IPS DF 6.9 (cell line): ENCODE data around the gene HYAL2.
A peak's percentile ranks its signal among the peaks of the same experiment; 100 is the strongest.

Experiments used
- DNase-seq: peaks from one replicate; pipeline ENCODE4 v3.0.0-alpha.2; 2013; ENCODE audit warnings: low read depth, low spot score
- H3K27ac ChIP-seq: one replicate; pipeline ENCODE4 v1.5.1; 2013; ENCODE audit warnings: low read length, control low read depth
- H3K27me3 ChIP-seq: 2 replicates; pipeline ENCODE4 v1.6.1; 2013; ENCODE audit warnings: mild to moderate bottlenecking, low read length; ENCODE audit not compliant: control insufficient read depth, insufficient read depth
- H3K36me3 ChIP-seq: 2 replicates; pipeline ENCODE4 v1.6.1; 2013; ENCODE audit warnings: low read length; ENCODE audit not compliant: control insufficient read depth, insufficient read depth
- H3K4me1 ChIP-seq: 2 replicates; pipeline ENCODE4 v1.6.1; 2013; ENCODE audit warnings: low read length; ENCODE audit not compliant: control insufficient read depth, insufficient read depth
- H3K4me3 ChIP-seq: 2 replicates; pipeline ENCODE4 v1.5.1; 2013; ENCODE audit warnings: mild to moderate bottlenecking, low read length
- H3K9me3 ChIP-seq: 2 replicates; pipeline ENCODE4 v1.6.1; 2013; ENCODE audit warnings: low read length, inconsistent platforms; ENCODE audit not compliant: control insufficient read depth, insufficient read depth
- WGBS: extraction: QIAGEN DNeasy Blood & Tissue Kit; methylation state at CpG from one replicate; pipeline ENCODE4 v1.1.7; 2013; ENCODE audit warnings: mixed read lengths, missing lambda C conversion rate; ENCODE audit not compliant: insufficient read length, insufficient coverage; 5-methylcytosine and 5-hydroxymethylcytosine counted together

Gene HYAL2

DNA sequence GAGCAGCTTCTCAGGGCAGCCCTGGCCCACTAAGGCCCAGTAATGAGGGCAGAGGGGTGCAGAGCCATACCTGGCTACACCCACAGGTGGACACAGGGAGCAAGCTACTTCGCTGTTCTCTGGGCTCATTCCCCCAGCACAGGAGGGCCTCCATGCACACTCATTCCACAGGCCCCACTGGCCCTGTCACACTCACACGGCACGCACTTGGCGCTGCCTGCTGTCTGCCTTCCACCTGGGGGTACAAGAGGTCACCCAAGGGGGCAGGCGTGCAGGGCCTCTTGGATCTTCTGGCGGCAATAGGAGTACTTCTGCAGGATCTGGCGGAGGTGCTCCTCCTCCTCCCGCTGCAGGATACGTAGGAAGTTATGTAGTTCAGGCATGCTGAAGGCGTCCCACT lies 7.8 kb upstream of the HYAL2 start:
- WGBS = no CpG with 5 or more reads among the region's 10 CpGs
- Histone ChIP-seq H3K27ac (no peak overlapping the region), H3K36me3 (peaks cover 18% of the 10 kb centered on the region)

DNA sequence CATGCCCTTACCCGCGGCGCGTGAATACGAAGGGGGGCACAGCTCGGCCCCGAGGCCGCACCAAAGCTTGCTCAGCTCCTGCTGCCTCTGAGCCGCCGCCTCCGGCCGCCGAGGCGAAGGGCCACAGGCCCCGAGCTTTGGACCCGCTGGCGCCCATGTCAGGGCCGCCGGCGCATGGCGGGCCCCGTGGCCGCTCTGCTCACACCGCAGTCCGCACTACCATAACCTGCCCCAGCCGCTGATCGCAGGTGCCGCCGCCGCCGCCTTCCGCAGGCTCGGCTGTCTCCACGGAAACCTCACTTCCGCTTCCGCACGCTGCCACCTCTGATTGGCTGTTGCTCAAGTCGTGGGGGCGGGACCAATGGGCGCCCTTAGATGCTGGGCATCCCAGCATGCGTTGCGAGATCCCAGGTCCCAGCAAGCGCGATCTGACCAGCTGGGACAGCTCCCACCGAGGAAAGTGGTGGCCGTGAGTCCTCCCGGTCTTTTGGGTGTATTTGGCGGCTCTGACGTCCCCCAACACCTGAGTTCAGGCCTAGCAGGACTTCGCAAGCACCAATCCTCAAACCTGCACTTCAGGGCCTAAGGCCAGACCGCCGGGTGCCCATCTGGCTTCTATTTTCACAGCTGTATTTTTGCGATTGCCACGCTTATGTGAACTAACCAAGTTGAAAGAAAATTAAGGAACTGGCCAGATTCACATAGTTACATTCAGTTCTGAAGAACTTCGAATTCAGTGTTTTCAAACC lies 5.6 kb upstream of the HYAL2 start, which contains the start of gene TUSC2:
Gene TUSC2 (minus strand): TSS at position 281 of the 749 bp plus-strand sequence. CDS start 124 bp downstream, at position 157.
- DNase-seq = no peak
- WGBS = no CpG with 5 or more reads among the region's 55 CpGs
- no peak within 1 kb of the TSS for H3K27ac ChIP-seq
- no peaks in the 10 kb centered on the region for H3K27me3 ChIP-seq
- peaks cover 18% of the 10 kb centered on the region for H3K36me3 ChIP-seq
- H3K4me1 ChIP-seq = peaks cover 3% of the 10 kb centered on the region; the same call in 1 of the 2 replicates
- peak within 1 kb of the TSS; percentile 84 for H3K4me3 ChIP-seq
- H3K9me3 ChIP-seq = no peaks in the 10 kb centered on the region

More for the DNA sequence above, 7.8 kb upstream of the HYAL2 start:
- H3K4me3 ChIP-seq = no peak overlapping the region
- no peaks in the 10 kb centered on the region for H3K9me3 ChIP-seq
- H3K4me1 ChIP-seq = no peaks in the 10 kb centered on the region
- no peaks in the 10 kb centered on the region for H3K27me3 ChIP-seq
- DNase-seq = no peak

DNA sequence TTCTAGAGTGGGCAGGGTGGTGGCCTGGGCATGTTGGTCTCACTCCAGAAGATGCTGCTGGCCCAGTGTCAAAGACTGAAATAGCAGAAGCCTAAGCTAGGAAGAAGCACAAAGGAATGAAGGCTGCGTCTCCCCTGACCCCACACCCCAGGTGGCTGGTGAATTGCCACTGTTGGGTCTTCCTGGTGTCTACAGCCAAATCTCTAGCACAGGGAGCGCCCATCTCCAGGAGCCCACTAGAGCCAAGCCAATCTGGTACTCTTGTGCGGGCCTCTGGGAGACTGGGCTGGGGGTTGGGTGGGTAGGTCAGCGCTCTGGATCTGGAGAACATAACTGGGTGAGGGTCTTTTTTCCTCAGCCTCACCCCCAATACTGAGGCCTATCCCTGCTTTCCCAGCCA lies 4.6 kb upstream of the HYAL2 start:
- no CpG with 5 or more reads among the region's 4 CpGs for WGBS
- H3K4me3 ChIP-seq = peak overlapping the region; percentile 84; the same call in 1 of the 2 replicates
- peaks cover 3% of the 10 kb centered on the region; the same call in 1 of the 2 replicates for H3K4me1 ChIP-seq
- H3K27ac ChIP-seq = no peak overlapping the region
- no peaks in the 10 kb centered on the region for H3K27me3 ChIP-seq
- no peak for DNase-seq
- peaks cover 18% of the 10 kb centered on the region for H3K36me3 ChIP-seq
- H3K9me3 ChIP-seq = no peaks in the 10 kb centered on the region

DNA sequence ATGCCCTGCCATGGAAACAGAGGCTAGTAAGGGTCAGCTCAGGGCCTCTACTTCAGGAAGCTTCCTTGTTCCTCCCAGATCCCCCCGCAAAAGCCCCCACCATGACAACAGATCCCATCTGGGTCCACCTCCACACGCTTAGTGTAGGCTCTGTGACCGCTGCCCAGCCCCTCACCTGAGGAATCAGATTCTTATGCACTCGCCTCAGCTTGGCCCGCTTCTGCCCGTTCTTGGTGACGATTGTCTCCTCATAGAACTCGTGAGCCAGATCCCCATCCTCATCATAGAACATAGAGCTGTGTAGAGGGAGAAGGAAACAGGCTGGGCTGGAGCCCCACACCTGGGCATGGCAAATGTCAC lies 3.6 kb upstream of the HYAL2 start:
- Histone ChIP-seq H3K4me3 (no peak overlapping the region), H3K27me3 (no peaks in the 10 kb centered on the region), H3K9me3 (no peaks in the 10 kb centered on the region), H3K4me1 (peaks cover 3% of the 10 kb centered on the region; the same call in 1 of the 2 replicates), H3K27ac (no peak overlapping the region), H3K36me3 (peaks cover 13% of the 10 kb centered on the region)
- no peak for DNase-seq
- no CpG with 5 or more reads among the region's 8 CpGs for WGBS

DNA sequence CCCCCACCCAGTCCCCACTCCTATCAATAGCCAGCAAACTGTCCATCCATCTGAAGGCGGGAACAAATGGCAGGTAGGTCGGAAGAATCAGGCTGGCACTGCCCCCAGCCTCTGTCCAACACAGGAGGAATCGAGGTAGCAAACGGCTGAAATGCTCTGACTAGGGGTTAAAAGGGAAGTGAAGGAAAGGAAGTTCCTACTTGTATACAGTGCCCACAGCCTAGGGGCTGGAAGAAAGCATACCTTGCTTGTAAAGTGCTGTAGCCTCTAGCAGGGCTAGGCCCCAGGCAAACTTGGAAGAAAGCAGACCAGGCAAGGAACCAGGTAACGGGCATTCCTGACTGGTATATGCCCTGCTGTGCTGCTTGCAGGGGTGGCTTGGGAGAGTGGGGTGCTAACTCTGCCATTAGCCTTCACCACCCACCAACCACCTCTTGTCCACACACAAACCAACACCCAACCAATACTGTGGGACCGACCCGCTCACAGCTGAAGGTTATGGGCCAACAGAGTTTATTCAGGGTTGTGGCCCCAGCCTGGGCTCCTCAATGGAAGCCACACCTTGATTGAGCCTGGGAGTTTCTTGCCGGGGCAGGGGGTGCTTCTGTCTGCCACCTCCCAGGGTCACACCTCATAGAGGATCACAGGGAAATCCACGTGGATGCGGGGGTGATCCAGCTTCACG lies 3.1 kb upstream of the HYAL2 start:
- H3K27me3 ChIP-seq = no peaks in the 10 kb centered on the region
- DNase-seq = no peak
- no CpG with 5 or more reads among the region's 11 CpGs for WGBS
- peaks cover 3% of the 10 kb centered on the region; the same call in 1 of the 2 replicates for H3K4me1 ChIP-seq
- no peak overlapping the region for H3K4me3 ChIP-seq
- peaks cover 11% of the 10 kb centered on the region for H3K36me3 ChIP-seq
- H3K9me3 ChIP-seq = no peaks in the 10 kb centered on the region
- H3K27ac ChIP-seq = no peak overlapping the region

DNA sequence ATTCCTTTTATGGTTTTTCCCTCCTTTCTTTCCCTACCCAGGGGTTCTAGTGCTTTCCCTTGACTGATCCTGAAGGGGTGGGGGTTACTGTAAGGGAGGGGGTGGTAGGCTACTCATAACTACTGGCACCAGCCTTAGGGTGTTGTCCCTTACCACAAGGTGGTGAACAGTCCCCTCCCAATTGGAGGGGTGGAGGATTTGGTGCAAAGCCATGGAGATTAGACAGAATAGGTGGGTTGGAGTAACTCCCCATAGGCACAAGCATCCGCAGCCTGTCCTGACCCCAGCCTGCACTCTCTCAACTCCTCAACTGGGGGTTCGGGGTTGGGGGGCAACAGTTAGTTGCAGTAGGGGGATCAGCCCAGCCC lies 2.6 kb upstream of the HYAL2 start:
- H3K27ac ChIP-seq = no peak overlapping the region
- no peaks in the 10 kb centered on the region for H3K27me3 ChIP-seq
- peaks cover 5% of the 10 kb centered on the region for H3K4me1 ChIP-seq
- no CpG with 5 or more reads among the region's 2 CpGs for WGBS
- peaks cover 7% of the 10 kb centered on the region; the same call in 1 of the 2 replicates for H3K36me3 ChIP-seq
- no peak for DNase-seq
- H3K9me3 ChIP-seq = no peaks in the 10 kb centered on the region
- H3K4me3 ChIP-seq = no peak overlapping the region

DNA sequence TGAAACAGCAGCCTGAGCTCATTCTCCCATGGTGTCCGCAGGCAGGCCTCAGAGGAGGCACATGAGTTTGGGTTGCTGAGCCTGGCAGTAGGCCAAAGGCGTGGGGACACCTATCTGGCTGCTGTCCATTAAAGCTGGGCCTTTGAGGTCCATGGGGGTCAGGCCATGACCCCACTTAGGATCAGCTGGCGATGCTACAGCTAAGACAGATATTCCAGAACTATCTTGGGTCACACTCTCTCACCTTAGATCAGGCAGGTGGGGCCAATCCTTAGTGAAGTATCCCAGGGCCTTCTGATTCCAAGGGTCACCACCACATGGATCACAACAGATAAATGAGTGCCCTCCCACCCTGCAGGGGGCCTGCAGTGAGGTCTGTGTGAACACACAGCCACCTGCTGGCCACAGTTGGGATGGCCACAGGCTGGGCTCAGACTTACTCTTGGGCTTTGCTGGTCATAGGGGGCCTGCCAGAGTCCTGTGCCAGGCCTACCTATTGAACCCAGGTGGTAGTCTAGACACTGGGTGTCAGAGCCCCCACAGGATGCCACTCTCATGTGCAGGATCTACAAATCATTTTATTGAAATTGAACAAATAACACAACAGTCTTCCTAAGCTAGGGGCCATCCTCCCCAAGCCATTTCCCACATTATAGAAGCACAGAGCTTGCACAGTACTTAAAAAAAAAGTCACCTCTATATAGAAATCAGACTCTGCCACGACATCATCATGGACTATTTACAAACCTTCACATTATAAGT lies 2.0 kb upstream of the HYAL2 start:
- H3K27ac ChIP-seq = no peak overlapping the region
- H3K27me3 ChIP-seq = no peaks in the 10 kb centered on the region
- no peaks in the 10 kb centered on the region for H3K9me3 ChIP-seq
- no CpG with 5 or more reads among the region's 4 CpGs for WGBS
- DNase-seq = no peak
- peaks cover 8% of the 10 kb centered on the region for H3K4me1 ChIP-seq
- H3K4me3 ChIP-seq = no peak overlapping the region
- peaks cover 4% of the 10 kb centered on the region for H3K36me3 ChIP-seq

DNA sequence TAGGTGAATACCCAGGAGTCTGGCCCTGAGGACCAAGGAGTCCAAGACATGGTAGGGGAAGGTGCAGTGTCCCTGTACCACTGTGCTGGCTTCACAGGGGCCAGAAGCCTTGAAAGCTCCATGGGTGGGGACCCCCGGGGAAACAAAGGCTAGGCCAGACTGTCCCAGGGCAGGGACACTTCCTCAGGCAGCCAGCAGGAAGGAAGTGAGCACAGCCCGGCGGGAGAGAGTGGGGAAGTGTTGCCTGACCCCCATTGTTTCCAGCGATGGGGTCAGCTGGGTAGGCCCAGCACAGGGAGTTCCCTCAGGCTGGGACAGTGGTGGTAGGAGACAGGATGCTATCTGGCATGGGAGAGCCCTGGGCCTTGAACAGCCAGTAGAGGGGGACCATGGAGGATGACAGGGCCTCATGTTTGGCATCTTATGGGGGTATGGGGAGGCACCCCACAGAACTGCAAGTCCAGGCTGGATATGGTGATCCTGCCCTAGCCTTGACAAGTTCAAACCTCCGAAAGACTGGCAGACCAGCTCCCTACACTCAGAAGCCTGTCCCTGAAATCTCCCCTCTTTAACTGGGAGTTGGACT lies 1.2 kb upstream of the HYAL2 start:
- Histone ChIP-seq H3K9me3 (no peaks in the 10 kb centered on the region), H3K4me1 (peaks cover 8% of the 10 kb centered on the region), H3K36me3 (peaks cover 12% of the 10 kb centered on the region), H3K4me3 (no peak overlapping the region), H3K27ac (no peak overlapping the region), H3K27me3 (no peaks in the 10 kb centered on the region)
- DNase-seq = no peak
- WGBS = no CpG with 5 or more reads among the region's 5 CpGs

DNA sequence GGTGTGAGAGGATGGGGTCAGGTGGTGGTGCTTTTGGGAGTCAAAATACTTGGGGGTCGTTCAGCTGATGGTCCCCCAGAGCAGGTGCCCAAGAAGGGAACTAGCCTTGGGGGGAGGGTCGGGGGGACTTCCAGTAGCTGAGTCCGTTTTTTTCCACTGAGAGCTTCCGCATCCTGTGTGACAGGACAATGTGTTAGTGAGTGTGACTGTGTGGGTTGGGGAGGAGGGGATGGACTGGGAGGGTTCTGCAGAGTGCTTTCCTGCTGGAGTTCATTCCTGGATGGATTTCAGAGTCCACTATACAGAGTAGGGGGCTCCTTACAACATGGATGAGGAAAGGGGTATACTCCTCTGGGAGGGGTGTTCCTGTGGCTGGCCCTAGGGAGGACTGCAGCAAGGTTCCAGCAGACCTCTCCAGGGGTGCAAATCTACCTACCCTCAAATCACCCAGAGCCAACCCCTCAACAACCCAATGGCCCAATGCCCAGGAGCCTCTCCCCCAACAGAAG lies 601 bp upstream of the HYAL2 start:
- no peaks in the 10 kb centered on the region for H3K9me3 ChIP-seq
- H3K4me3 ChIP-seq = no peak overlapping the region
- no CpG with 5 or more reads among the region's 4 CpGs for WGBS
- DNase-seq = no peak
- peaks cover 8% of the 10 kb centered on the region for H3K4me1 ChIP-seq
- no peak overlapping the region for H3K27ac ChIP-seq
- H3K27me3 ChIP-seq = no peaks in the 10 kb centered on the region
- peaks cover 18% of the 10 kb centered on the region for H3K36me3 ChIP-seq

DNA sequence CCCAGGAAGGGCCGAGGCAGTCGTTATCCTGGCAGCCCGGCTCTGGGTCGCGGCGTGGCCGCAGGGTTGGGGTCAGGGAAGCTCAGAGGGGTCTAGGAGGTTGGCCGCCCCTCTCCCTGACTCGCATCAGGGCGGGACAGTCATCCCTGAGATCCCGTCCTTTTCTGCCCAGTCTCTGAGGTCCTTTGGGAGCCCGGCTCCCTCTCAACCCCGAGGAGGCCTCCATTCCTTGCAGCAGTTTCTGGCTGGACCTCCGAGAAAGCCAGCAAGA lies 495 bp downstream of the HYAL2 start:
- no peak overlapping the region for H3K27ac ChIP-seq
- H3K36me3 ChIP-seq = peaks cover 24% of the 10 kb centered on the region
- DNase-seq = no peak
- no CpG with 5 or more reads among the region's 14 CpGs for WGBS
- peak overlapping the region; percentile 44 for H3K4me3 ChIP-seq
- H3K27me3 ChIP-seq = no peaks in the 10 kb centered on the region
- H3K9me3 ChIP-seq = no peaks in the 10 kb centered on the region
- peaks cover 8% of the 10 kb centered on the region for H3K4me1 ChIP-seq
